Kidney glomerular epithelial cell (primary cell): ENCODE measurements around the gene CUEDC2.
A peak's percentile ranks its signal among the peaks of the same experiment; 100 is the strongest.

Experiments
- DNase-seq: peaks from one replicate; lab custom pipeline; 2025; lab: John Stamatoyannopoulos, UW

Gene CUEDC2

DNA sequence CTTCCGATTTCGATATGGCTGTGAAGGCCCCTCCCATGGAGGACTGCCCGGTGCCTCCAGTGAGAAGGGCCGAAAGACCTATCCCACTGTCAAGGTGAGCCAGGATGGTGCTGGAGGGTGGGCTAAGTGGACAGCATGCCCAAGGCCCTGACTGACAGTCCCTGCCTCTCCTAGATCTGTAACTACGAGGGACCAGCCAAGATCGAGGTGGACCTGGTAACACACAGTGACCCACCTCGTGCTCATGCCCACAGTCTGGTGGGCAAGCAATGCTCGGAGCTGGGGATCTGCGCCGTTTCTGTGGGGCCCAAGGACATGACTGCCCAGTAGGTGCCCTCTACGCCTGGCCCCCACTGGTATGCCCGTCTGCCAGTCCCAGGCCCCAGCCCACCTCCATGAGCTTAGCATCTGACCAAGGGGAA is 35.6 kb downstream of the CUEDC2 start:
- DNase-seq = no peak

DNA sequence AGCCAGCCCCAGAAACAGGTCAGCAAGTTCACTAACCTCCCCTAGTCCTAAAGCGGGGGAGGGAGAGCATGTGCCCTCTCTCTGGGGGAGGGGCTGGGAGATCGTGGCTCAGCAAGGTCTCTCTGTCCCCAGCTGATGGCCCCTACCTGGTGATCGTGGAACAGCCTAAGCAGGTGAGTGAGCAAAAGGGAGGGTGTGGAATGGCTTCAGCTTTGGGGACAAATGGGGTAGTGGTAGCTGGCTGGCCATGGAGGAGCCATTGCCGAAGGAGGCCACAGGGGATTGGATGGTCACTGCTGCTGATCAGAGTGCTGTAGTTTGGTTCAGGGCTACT is 36.1 kb downstream of the CUEDC2 start:
- no peak for DNase-seq

DNA sequence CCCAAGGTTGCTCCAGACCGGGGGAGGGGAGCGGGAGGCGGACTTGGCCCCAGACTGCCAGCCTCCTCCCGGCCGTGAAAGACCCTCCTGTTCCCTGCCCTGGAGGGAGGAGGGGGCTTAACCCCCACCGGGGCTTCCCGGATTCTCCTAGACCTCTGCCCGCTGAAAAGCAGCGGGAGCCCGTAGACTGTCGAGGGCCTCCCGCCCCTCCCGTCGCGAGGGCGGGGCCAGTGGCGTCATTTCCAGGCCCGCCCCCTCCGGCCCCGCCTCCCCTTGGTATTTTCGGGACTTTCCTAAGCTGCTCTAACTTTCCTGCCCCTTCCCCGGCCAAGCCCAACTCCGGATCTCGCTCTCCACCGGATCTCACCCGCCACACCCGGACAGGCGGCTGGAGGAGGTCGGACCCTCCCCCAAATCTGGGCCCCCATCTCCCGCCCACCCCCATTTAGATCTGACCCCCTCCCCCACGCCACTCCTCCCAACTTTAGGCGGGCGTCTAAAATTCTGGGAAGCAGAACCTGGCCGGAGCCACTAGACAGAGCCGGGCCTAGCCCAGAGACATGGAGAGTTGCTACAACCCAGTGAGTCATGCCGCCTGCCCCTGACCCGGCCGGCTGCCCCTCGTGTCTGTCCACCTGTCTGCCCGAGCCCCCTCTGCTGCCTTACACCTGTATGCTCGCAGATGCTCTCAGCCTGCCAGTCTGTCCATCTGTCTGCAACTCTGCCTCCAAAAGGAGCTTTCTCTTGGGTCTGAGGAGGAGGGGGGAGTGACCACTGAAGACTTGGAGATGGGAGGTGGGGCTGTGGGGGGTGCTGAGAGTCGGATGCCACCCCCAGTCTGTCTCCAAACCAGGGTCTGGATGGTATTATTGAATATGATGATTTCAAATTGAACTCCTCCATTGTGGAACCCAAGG is 36.7 kb downstream of the CUEDC2 start, which contains the start of gene NFKB2:
TSS of gene NFKB2 (plus strand) at position 306 of the 917 bp plus-strand sequence. CDS start at position 561, 255 bp downstream.
- DNase-seq = peak; percentile 87

GRCh38 chr10:102394801-102395399 is 37.5 kb downstream of the CUEDC2 start:
- DNase-seq = peak; percentile 60

DNA sequence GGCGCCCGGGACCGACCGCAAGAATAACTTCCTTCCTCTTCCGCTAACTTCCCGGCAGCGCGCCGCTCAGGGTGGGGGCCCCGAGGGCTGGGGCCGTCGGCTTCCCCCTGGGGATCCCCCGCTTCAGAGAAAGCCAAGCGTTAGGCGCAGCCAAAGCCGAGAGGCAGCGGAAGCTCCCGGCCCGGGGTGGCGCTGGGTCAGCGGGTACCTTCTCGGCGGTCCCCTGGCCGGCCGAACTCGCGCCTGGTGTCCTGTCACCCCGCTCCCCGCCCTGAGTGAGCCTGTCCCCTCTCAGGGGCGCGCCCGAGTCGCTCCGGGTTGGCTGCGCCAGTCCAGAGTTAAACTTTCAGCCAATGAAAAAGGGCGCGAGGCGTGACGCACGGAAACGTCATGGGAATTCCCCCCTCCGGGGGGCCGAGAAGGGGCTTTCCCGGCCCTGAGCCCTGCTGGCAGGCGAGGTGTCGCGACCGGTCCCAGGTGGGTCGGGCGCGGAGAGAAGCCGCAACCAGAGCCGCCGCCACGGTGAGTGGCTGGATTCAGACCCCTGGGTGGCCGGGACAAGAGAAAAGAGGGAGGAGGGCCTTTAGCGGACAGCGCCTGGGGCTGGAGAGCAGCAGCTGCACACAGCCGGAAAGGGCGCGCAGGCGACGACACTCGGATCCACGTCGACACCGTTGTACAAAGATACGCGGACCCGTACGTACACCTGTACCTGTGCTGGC is 38.1 kb downstream of the CUEDC2 start:
- peak; percentile 88 for DNase-seq

- no peak for DNase-seq
Measured at GRCh38 chr10:102393411-102394078, 38.8 kb downstream of the CUEDC2 start.

DNA sequence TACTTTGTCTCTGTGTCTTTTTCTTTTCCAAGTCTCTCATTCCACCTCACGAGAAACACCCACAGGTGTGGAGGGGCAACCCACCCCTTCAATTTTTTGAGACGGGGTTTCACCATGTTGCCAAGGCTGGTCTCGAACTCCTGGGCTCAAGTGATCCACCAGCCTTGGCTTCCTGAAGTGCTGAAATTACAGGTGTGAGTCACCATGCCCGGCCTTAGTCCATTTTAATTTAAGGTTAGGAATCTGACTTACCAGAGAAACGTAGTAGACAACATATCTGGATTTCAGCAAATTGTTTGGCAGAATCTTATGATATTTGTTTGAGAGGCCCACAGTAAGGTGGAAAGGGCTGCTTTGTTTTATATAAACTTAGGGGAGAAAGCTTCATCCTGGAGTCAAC is 40.1 kb downstream of the CUEDC2 start:
- DNase-seq = no peak

DNA sequence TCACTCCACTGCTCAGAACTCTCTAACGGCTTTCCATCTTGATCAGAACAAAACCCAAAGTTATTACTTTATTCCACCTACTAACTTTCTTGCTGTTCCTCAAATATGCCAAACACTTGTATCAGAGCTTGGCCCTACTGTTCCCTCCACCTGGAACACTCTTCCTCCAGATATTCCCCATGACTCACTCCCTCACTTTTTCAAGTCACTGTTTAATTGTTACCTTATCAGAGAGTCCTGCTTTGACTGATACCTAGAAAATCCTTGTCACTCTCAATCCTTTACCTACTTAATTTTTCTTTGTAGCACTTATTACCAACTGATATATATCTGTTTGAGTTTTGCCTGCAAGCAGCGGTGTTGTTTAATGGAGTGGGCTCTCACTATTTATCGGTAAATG is 42.5 kb downstream of the CUEDC2 start:
- DNase-seq = no peak

DNA sequence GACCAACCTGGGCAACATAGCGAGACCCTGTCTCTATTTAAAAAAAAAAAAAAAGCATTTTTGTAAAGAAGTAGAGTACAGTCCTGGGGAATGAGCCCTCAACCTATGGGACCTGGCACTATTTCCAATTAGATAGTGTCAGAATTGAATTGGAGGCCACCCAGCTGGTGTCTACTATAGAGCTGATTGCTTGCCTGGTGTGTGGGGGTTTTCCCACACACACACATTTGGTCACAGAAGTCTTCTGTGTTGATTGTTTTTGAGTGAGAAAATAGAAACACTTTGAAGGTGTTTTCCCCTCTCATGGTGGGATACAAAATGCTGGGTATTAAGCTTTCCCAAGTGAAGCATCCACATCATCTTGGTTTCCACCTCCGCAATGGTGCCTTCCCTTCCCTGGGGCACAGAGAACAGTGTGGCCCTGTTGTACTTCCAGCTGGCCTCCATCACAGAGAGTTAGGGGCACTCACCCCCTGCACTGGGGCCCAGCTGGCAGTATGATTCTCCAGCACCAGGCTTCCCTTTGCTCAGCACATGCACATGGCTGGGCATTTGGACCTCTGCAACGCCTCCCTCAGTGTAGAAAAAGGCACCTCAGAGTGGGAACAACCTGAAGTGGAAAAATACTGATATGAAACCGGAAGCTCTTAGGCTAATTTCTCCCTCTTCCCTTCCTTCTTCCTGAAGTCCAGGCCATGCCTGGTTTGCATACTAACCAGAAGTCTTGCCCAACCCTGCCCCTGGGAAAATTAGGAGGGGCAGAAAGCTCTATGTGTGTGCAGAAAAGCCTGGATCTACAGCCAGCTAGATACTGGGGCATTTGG is 47.6 kb downstream of the CUEDC2 start:
- no peak for DNase-seq

GRCh38 chr10:102384053-102384452 is 48.3 kb downstream of the CUEDC2 start:
- DNase-seq = no peak

DNA sequence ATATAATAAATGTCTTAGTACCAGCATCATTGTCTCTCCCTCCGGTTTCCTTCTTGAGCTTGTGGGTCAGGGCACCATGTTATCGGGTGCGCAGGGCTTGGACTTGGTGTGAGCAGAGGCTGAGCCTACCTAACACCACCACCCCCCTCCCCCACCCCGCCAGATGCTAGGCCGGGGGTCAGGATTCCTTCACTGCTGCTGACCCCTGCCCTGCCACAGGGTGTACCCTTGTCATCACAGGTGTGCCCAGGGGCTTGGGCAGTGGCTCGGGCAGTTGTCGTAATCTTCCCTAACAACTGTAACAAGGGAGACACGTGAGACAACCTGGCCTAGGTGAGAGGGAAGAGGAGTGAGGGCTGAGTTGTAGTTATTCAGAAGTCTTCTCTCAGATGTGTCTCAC is 49.5 kb downstream of the CUEDC2 start:
- DNase-seq = no peak

GRCh38 chr10:102381983-102382382 is 50.4 kb downstream of the CUEDC2 start:
- no peak for DNase-seq

DNA sequence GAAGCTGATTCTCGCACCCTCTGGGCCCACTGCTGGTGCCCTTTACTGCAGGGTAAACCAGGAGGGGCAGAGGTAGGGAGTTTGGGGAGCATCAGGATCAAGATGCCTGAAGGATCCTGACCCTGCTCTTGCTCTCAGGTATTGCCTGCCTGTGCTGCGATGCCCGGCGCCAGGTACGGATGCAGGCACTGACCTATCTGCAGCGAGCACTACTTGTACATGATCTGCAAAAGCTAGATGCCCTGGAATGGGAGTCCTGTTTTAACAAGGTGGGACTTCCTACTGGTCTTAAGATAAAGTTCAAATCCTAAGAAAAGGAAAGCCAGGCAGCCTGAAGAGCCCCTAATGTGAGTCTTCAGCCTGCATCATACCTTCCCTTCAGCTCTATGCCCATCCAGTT is 53.0 kb downstream of the CUEDC2 start:
- DNase-seq = no peak

GRCh38 chr10:102376901-102377300 is 55.5 kb downstream of the CUEDC2 start:
- no peak for DNase-seq

DNA sequence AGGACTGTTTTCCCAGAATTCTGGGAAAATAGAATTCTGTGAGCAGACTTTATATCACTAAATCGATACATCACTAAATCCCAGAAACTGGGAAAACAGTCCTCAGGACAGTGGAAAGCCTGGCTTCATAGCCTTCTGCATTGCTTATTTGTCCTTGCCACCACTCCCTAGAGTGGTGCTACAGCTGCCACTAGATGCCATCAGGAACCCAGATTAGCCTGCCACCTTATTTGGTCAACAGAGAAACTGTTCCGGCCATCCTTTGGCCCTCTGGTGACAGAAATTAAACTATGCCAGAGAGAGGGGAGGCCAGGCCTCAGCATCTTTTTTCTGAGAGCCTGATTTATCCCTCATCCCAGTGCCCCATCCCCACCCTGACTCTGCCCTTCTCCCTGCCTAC is 56.5 kb downstream of the CUEDC2 start:
- DNase-seq = no peak

DNA sequence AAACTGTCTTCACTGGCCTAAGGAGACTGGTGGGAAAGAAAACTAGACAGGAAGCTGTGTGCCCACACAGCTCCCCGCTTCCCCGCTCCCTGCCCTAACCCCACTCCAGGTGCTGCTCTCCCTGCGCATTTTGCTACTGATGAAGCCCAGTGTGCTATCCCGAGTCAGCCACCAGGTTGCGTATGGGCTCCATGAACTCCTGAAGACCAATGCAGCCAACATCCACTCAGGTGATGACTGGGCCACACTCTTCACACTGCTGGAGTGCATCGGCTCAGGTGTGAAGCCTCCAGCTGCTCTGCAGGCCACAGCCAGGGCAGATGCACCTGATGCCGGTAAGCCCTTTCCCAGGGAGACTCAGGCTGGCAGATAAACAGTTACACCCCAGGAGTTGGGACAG is 57.1 kb downstream of the CUEDC2 start:
- DNase-seq = no peak
